Right ventricle myocardium inferior (tissue), 1 donor: Measurements from ENCODE around the gene RNF26. TPM values are rescaled to one million over a fixed set of nuclear protein-coding genes. Genes with fewer than 3 reads are reported as not detected.

ENCODE experiments used
- ATAC-seq: fragments of 200-7000 bp; cut with Tn5 transposase; one replicate; pipeline ENCODE4 v1.9.1; 2020; ENCODE audit warnings: mild to moderate bottlenecking, moderate library complexity
- DNase-seq: peaks from one replicate; pipeline ENCODE4 v3.0.0; 2021; ENCODE audit errors: missing footprints
- intact Hi-C: fragments of 100-400 bp; cut with DNase I; formaldehyde crosslinking; loops from one replicate; pipeline ENCODE4 v1.11.0; 2022
- total RNA-seq: library from RNA; stranded (reverse); fragmentation: NEBNext Ultra II Directional; extraction: Animal tissue kit (Norgen Biotek cat#: 25700); gene quantifications from one replicate; pipeline ENCODE4 v1.2.1, GENCODE V29; 2021
- donor health status: DM: no; HTN: yes; CAD: no; lungs with severe emphysema.

The RNF26 gene
- total RNA-seq, 1 donor from 2014 or later, result 13.1 TPM

GRCh38 chr11:119330237-119330636 lies 4.1 kb upstream of the RNF26 start:
- ATAC-seq (no peak), DNase-seq (no peak)
- intact Hi-C loops, result no loop called here

DNA sequence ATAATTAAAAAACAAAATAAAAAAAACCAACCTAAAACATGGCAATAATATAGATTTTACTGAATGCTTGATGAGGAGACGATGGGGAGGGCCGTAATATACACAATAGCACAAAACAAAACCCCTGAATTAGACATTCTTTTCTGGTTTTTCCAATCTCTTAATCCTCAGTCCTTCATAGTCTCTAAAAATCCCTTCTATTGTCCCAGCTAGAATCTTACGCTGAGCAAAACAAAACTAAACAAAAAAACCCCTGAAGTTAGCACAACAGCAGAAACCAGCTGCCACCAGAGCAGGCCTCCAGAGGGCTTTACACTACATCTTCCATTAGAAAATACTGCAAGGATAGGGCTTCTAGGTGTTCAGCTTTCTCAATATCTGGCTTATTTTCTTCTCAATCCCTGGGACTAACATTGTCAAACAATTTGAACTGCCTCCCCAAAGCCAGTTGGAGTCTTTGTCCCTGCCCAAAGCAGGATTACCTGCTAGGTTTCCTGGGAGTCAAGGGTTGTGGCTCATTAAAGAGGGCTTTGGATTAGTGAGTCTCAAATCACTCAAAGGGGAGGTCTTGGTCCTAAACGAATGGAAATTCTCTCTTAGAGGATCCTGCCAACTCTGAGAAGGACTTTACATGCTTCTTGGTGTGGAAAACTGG lies 2.1 kb upstream of the RNF26 start:
- intact Hi-C loops, result no loop called here
- no peak for DNase-seq
- no peak for ATAC-seq

DNA sequence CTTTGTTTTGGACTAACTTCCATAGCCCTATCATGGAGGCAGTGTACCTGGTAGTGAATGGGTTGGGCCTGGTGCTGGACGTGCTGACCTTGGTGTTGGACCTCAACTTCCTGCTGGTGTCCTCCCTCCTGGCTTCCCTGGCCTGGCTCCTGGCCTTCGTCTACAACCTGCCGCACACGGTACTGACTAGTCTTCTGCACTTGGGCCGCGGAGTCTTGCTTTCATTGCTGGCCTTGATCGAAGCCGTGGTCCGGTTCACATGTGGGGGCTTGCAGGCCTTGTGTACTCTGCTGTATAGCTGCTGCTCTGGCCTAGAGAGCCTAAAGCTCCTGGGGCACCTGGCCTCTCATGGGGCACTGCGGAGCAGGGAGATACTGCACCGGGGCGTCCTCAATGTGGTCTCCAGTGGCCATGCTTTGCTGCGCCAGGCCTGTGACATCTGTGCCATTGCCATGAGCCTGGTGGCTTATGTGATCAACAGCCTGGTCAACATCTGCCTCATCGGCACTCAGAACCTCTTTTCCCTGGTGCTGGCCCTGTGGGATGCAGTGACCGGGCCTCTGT lies 846 bp downstream of the RNF26 start:
- intact Hi-C loops, result no loop called here
- peak; percentile 65 for DNase-seq
- ATAC-seq, result no peak

- no peak for ATAC-seq
- peak; percentile 62 for DNase-seq
- intact Hi-C loops, result no loop called here
Measured at GRCh38 chr11:119335655-119336543, 1.6 kb downstream of the RNF26 start.

GRCh38 chr11:119336744-119337469 lies 2.6 kb downstream of the RNF26 start:
- ATAC-seq, result no peak
- intact Hi-C loops, result no loop called here
- peak; percentile 25 for DNase-seq

DNA sequence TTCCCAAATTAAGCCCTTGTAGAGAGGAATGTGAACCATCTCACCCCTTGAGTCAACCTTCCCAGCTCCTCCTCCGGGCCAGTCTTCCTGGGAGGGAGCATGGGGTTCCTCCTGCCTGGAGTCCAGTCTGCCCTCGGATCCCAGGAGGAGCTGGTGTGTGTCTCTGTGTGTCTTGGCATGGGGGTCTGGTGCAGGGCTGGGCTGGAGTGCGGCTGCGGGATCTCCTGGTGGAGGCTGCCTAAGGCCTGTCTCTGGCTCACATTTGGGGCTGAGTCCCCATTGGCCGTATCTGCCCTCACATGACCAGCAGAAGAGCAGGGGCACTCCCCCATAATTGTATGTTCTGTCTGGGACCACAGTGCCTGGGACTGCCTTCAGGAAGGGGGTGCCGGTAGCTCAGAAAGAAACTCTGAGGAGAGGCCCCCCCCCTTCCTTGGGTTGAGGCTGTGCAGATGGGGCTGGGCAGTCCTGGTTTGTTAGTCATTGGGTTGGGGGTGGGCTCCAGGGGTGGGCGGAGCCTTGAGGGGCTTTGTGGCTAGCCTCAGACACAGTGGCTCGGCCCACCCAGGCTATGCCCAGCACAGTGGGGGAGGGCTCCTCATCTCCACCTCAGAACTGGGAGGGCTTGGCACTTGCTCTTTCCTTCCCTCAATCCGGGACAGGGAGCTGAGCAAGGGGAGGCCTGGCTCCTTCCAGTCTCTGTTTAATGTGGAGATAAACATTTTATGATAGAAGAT lies 3.4 kb downstream of the RNF26 start:
- no peak for ATAC-seq
- intact Hi-C loops, result no loop called here
- DNase-seq, result peak; percentile 23

DNA sequence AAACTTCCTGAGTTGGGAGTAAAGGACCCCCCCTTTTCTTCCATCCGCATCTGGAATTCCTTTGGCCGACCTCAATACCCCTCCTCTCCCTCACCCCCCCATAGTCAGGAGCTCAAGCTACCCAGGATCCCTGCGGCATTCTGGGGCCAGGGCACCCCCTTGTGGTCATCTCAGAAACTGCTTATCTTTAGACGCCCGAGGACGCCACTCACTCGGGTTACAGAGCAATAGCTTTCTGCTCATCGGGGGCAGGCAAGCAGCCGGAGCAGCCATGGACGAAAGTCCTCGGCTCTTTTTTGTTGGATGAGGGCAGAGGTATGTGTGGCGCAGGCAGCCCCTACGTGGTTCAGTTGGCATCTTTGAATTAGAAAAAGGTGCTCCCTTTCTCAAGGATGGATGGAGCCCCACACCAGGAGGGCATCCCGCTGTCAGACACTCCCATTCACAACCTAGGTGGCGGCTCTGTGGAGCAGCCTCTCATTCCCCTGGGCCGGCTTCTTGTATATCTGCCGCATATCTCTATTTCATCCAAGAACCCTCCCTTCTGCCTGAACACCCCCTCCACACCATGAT lies 4.1 kb downstream of the RNF26 start:
- peak; percentile 85 for DNase-seq
- no peak for ATAC-seq
- intact Hi-C loops, result no loop called here

DNA sequence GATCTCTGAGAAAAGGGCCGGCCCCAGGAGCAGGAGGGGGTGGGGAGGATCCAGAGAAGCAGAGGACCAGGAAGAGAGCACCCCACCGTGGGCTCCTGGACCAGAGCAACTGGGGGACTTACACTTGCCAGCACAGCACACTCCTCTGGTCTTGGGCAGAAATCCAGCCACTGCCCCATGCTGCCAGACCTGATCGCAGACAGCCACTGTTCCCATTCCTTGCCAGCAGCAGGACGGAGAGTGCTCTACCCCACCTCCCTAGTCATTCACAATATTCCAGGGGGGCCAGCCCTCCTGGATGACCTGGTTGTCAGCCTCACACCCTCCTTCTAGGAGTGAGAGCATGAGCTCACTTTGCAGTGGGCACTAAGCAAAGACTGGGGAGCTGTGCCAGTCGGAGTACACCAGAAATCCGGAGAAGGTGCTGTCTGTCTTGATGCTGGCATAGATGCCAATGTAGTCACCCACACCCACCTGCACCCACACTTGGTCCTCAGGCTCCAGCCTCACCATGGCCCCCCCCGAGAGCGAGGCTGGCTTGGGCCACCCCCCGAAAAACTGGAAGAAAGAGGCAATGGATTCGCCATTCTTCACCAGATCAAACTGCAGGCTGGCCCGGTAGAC lies 4.8 kb downstream of the RNF26 start:
- DNase-seq (peak; percentile 64), ATAC-seq (no peak)
- intact Hi-C loops, result no loop called here

GRCh38 chr11:119339589-119340334 lies 5.4 kb downstream of the RNF26 start:
- DNase-seq (peak; percentile 87), ATAC-seq (peak; percentile 66)
- intact Hi-C loops, result loop anchor here (2.0 kb wide), 1 partner anchor 35 kb away; no protein-coding TSS in a partner anchor

GRCh38 chr11:119340335-119341221 lies 6.3 kb downstream of the RNF26 start, which contains the start of gene C1QTNF5:
Gene C1QTNF5, minus strand, starts transcription at chr11:119340883. Its CDS starts 486 bp downstream, at chr11:119340397.
- intact Hi-C loops, result loop anchor here (2.0 kb wide), 1 partner anchor 34 kb away; no protein-coding TSS in a partner anchor
- DNase-seq, result peak; percentile 92
- ATAC-seq, result peak; percentile 61

DNA sequence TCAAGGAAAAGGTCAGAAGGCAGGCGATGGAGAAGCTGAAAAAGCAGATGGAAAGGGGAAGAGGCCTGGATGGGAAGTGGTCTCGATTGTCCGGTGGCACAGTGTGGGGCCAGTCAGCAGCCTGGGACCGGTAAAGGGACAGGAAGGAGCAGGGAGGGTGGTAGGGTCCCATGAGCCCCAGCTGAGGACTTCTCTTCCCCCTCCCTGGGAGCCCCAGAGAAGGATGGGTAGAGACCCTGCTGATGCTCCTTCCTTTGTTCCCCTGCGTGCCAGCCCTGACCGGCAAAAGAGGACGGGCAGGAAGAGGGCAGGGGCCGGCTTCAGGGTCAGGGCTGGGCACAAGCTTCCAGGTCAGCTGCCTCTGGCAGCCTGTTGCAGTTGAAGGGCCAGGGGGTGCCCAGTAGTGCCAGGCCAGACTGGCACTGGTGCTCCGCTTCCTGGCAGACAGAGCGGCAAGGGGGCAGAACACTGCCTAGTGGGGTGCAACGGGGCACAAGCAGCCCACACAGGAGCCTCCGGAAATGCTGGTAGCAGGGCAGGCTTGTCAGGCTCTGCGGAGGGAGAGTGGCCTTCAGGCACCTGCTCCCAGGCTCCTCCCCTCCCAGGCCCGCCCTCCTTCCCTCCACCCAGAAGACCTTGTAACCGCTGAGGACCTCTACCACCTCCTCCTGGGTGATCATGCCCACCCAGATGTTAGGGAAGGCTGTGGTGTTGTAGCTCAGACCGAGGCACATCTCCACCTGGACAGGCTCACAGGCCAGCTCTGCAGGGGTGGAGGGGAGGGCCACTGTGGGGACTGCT lies 7.1 kb downstream of the RNF26 start:
- intact Hi-C loops, result loop anchor here (2.0 kb wide), 1 partner anchor 33 kb away; no protein-coding TSS in a partner anchor
- DNase-seq (peak; percentile 68), ATAC-seq (no peak)

DNA sequence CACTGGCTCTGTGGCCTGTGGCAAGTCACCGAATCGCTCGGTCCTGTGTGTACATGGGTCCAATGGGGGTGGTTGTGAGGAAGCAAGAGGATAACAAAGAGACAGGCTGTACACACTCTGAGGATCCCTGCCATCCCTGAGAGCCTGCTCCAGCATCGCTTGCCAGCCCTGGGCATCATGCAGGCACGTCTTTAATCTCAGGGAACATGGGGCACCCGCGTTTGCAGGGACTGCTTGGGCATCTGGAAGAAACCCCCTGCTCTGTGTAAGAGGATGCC lies 7.6 kb downstream of the RNF26 start:
- ATAC-seq, result no peak
- intact Hi-C loops, result no loop called here
- DNase-seq, result peak; percentile 42

DNA sequence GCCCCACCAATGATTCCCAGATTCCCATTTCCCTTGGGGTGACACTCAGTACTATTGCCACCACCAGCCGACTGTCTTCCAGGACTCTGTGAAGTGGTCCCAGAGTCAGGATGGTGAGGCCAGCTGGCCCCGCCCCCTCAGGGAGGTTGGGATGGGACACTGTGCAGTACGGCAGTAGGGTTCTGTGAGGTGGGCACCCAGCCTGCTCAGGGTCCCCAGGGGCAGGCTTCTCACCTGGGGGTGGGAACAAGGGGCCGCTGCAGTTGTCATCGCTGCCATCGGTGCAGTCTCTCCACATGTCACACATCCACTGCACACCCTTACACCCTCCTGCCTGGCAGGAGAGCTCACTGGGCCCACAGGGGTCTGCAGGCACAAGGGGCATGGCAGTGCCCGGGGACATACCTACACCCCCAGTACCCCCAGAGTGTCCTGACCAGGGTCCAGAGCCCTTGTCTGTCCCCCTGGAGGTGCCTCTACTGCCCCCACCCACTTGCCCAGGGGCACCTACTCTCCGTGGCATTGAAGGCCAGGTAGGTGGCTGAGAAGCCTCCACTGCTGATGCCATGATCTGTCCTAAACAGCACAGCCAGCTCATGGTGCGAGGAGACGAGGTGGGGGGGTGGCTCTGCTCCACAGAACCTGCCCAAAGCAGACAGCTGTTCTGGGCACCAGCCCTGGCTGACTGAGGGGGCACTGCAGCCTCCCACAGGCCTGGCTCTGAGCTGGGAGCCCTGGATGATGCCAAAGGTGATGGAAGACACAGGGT lies 8.2 kb downstream of the RNF26 start:
- intact Hi-C loops, result no loop called here
- ATAC-seq (no peak), DNase-seq (peak; percentile 47)

DNA sequence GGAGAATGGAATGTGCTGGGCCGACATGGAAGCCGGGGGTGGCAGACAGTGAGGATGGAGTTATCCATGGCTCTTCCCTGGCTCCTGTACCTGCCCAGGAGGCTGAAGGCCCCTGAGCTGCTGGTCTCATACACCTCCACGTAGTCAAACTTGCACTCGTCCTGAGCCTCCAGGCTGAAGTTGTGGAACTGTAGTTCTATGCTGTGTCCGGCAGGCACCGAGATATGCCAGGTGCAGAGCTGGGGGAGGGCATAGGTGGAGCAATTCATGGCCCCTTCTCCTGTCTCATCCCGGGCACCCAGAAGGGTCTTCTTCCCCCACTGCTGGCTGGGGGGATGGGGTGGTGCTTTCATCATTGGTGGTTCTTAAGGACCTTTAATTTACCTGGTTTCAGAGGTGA lies 9.4 kb downstream of the RNF26 start:
- DNase-seq (no peak), ATAC-seq (no peak)
- intact Hi-C loops, result no loop called here
